Naive thymus-derived CD8-positive, alpha-beta T cell (primary cell): ENCODE data around the gene UMAD1. TPM values are rescaled to one million over a fixed set of nuclear protein-coding genes. Genes with fewer than 3 reads are reported as not detected.
A peak's percentile ranks its signal among the peaks of the same experiment; 100 is the strongest.

Source experiments
- ATAC-seq, 2 donors: fragments of 150-1000 bp; cut with Tn5 transposase in 1 of 2; sonication (Bioruptor Pico), chemical (Tn5 transposase) in 1 of 2; 1 replicate in 1 of 2; 2 replicates in 1 of 2; pipeline ENCODE4 v1.10.0; 2021; ENCODE audit warnings: mild to moderate bottlenecking in 2 of 2, moderate library complexity in 2 of 2
- POLR2A ChIA-PET: fragments of 350-600 bp; sonication (Branson Sonifier 250); formaldehyde crosslinking; loops from one replicate; lab custom pipeline; 2021; ENCODE audit warnings: antibody characterized with exemption; lab: Charles Lee
- DNase-seq, 10 donors: peaks; one replicate each; pipeline versions ENCODE4 v3.0.0 to v3.0.0-alpha.2; 2020 to 2022
- H3K27ac Mint-ChIP-seq, 10 donors: one replicate each; pipeline ENCODE4 v1.8.0; 2020 to 2022; ENCODE audit warnings: mild to moderate bottlenecking in 10 of 10, mixed read lengths in 10 of 10, moderate library complexity in 4 of 10, inconsistent platforms in 1 of 10
- H3K27me3 Mint-ChIP-seq, 5 donors: one replicate each; pipeline ENCODE4 v1.8.0; 2021 to 2022; ENCODE audit warnings: mixed read lengths in 5 of 5
- H3K36me3 Mint-ChIP-seq, 3 donors: one replicate each; pipeline ENCODE4 v1.8.0; 2020 to 2022; ENCODE audit warnings: mixed read lengths in 3 of 3, mild to moderate bottlenecking in 2 of 3, inconsistent platforms in 1 of 3
- H3K4me1 Mint-ChIP-seq, 4 donors: one replicate each; pipeline ENCODE4 v1.8.0; 2021 to 2022; ENCODE audit warnings: mixed read lengths in 4 of 4
- H3K4me3 Mint-ChIP-seq, 10 donors: one replicate each; pipeline ENCODE4 v1.8.0; 2020 to 2022; ENCODE audit warnings: mild to moderate bottlenecking in 10 of 10, mixed read lengths in 10 of 10, moderate library complexity in 6 of 10, inconsistent platforms in 1 of 10
- H3K9me3 Mint-ChIP-seq, 9 donors: one replicate each; pipeline ENCODE4 v1.8.0; 2020 to 2022; ENCODE audit warnings: mixed read lengths in 9 of 9, mild to moderate bottlenecking in 3 of 9, inconsistent platforms in 1 of 9, moderate library complexity in 1 of 9
- polyA plus RNA-seq, 3 donors: library from polyadenylated mRNA; unstranded; fragments of 300-500 nt; fragmentation: Illumina TruSeq; gene quantifications; one replicate each; pipeline ENCODE4 v1.2.3, GENCODE V29; 2021
- total RNA-seq, 8 experiments: library from RNA in 2 of 8; stranded (reverse) in 2 of 8; gene quantifications; one replicate each; pipeline ENCODE4 v1.2.3 and lab custom pipeline; 2021 to 2026

UMAD1 gene
- total and polyA plus RNA-seq, 5 experiments from 2014 or later, result 18.4 to 35.5 (median 25.9) TPM

GRCh38 chr7:7738622-7739021 is 98.1 kb downstream of the UMAD1 start:
- Mint-ChIP-seq H3K27me3 (no peaks in the 10 kb centered on the region), H3K4me3 (no peak overlapping the region), H3K4me1 (peaks cover 8 to 16% (median 12%) of the 10 kb centered on the region in 4 donors), H3K9me3 (no peaks in the 10 kb centered on the region), H3K27ac (peak overlapping the region in 5 of 10 donors; percentile 5 to 58 (median 26)), H3K36me3 (peaks cover 0 to 16% (median 14%) of the 10 kb centered on the region in 3 donors)
- ATAC-seq, result no peak
- no peak for DNase-seq
- POLR2A ChIA-PET, result no interaction called here

- no peak for DNase-seq
- H3K4me1 Mint-ChIP-seq, result peaks cover 8 to 16% (median 12%) of the 10 kb centered on the region in 4 donors
- ATAC-seq, result no peak
- peak overlapping the region in 2 of 10 donors; percentile 2 to 4 for H3K27ac Mint-ChIP-seq
- no peaks in the 10 kb centered on the region for H3K27me3 Mint-ChIP-seq
- no peak overlapping the region for H3K4me3 Mint-ChIP-seq
- H3K36me3 Mint-ChIP-seq, result peaks cover 0 to 17% (median 16%) of the 10 kb centered on the region in 3 donors
- POLR2A ChIA-PET, result no interaction called here
- H3K9me3 Mint-ChIP-seq, result no peaks in the 10 kb centered on the region
These were observed 98.9 kb downstream of the UMAD1 start for GRCh38 chr7:7739204-7740036.

- Mint-ChIP-seq H3K27me3 (no peaks in the 10 kb centered on the region), H3K9me3 (no peaks in the 10 kb centered on the region), H3K4me3 (no peak overlapping the region), H3K36me3 (peaks cover 0 to 17% (median 16%) of the 10 kb centered on the region in 3 donors), H3K4me1 (peaks cover 6 to 17% (median 11%) of the 10 kb centered on the region in 4 donors), H3K27ac (peak overlapping the region in 2 of 10 donors; percentile 2 to 4)
- POLR2A ChIA-PET, result no interaction called here
- DNase-seq, result no peak
- no peak for ATAC-seq
These were observed 99.4 kb downstream of the UMAD1 start for GRCh38 chr7:7740037-7740355.

GRCh38 chr7:7742223-7742622 is 101.7 kb downstream of the UMAD1 start:
- Mint-ChIP-seq H3K27ac (peak overlapping the region in 1 of 10 donors; percentile 1), H3K4me1 (peaks cover 6 to 25% (median 22%) of the 10 kb centered on the region in 4 donors), H3K9me3 (no peaks in the 10 kb centered on the region), H3K36me3 (peaks cover 0 to 11% (median 6%) of the 10 kb centered on the region in 3 donors), H3K4me3 (no peak overlapping the region), H3K27me3 (no peaks in the 10 kb centered on the region)
- POLR2A ChIA-PET, result no interaction called here
- DNase-seq, result no peak
- no peak for ATAC-seq

- H3K9me3 Mint-ChIP-seq, result no peaks in the 10 kb centered on the region
- POLR2A ChIA-PET, result no interaction called here
These were observed 104.7 kb downstream of the UMAD1 start for GRCh38 chr7:7745258-7745657.

GRCh38 chr7:7745966-7746365 is 105.4 kb downstream of the UMAD1 start:
- Mint-ChIP-seq H3K27ac (no peak overlapping the region), H3K27me3 (no peaks in the 10 kb centered on the region), H3K9me3 (no peaks in the 10 kb centered on the region), H3K36me3 (peaks cover 0 to 9% (median 4%) of the 10 kb centered on the region in 3 donors), H3K4me3 (no peak overlapping the region), H3K4me1 (peaks cover 4 to 19% (median 10%) of the 10 kb centered on the region in 4 donors)
- POLR2A ChIA-PET, result no interaction called here
- no peak for DNase-seq
- ATAC-seq, result no peak

More at GRCh38 chr7:7745258-7745657, 104.7 kb downstream of the UMAD1 start:
- ATAC-seq (no peak), DNase-seq (no peak)
- peaks cover 4 to 19% (median 9%) of the 10 kb centered on the region in 4 donors for H3K4me1 Mint-ChIP-seq
- H3K27me3 Mint-ChIP-seq, result no peaks in the 10 kb centered on the region
- H3K4me3 Mint-ChIP-seq, result no peak overlapping the region
- no peak overlapping the region for H3K27ac Mint-ChIP-seq
- H3K36me3 Mint-ChIP-seq, result peaks cover 0 to 9% (median 6%) of the 10 kb centered on the region in 3 donors

GRCh38 chr7:7746458-7746857 is 105.9 kb downstream of the UMAD1 start:
- no peak for DNase-seq
- H3K27me3 Mint-ChIP-seq, result no peaks in the 10 kb centered on the region
- POLR2A ChIA-PET, result no interaction called here
- H3K9me3 Mint-ChIP-seq, result no peaks in the 10 kb centered on the region
- H3K36me3 Mint-ChIP-seq, result peaks cover 0 to 9% (median 4%) of the 10 kb centered on the region in 3 donors
- peaks cover 4 to 19% (median 11%) of the 10 kb centered on the region in 4 donors for H3K4me1 Mint-ChIP-seq
- no peak for ATAC-seq
- no peak overlapping the region for H3K27ac Mint-ChIP-seq
- H3K4me3 Mint-ChIP-seq, result no peak overlapping the region

GRCh38 chr7:7750571-7751242 is 110.2 kb downstream of the UMAD1 start:
- no peak overlapping the region for H3K4me3 Mint-ChIP-seq
- POLR2A ChIA-PET, result no interaction called here

GRCh38 chr7:7751243-7752092 is 110.9 kb downstream of the UMAD1 start:
- ATAC-seq, result no peak
- POLR2A ChIA-PET, result no interaction called here
- peaks cover 0 to 7% (median 0%) of the 10 kb centered on the region in 3 donors for H3K36me3 Mint-ChIP-seq
- no peaks in the 10 kb centered on the region for H3K9me3 Mint-ChIP-seq
- no peak overlapping the region for H3K4me3 Mint-ChIP-seq
- DNase-seq, result no peak
- peaks cover 0 to 5% (median 3%) of the 10 kb centered on the region in 4 donors for H3K4me1 Mint-ChIP-seq
- H3K27me3 Mint-ChIP-seq, result no peaks in the 10 kb centered on the region
- H3K27ac Mint-ChIP-seq, result no peak overlapping the region

More at GRCh38 chr7:7750571-7751242, 110.2 kb downstream of the UMAD1 start:
- Mint-ChIP-seq H3K27me3 (no peaks in the 10 kb centered on the region), H3K27ac (no peak overlapping the region), H3K9me3 (no peaks in the 10 kb centered on the region), H3K36me3 (peaks cover 0 to 7% (median 0%) of the 10 kb centered on the region in 3 donors), H3K4me1 (peaks cover 2 to 11% (median 6%) of the 10 kb centered on the region in 4 donors)
- DNase-seq (no peak), ATAC-seq (no peak)

- no peak overlapping the region for H3K4me3 Mint-ChIP-seq
- no peaks in the 10 kb centered on the region for H3K27me3 Mint-ChIP-seq
- peaks cover 10 to 13% (median 11%) of the 10 kb centered on the region in 4 donors for H3K4me1 Mint-ChIP-seq
- DNase-seq (no peak), ATAC-seq (no peak)
- peak overlapping the region in 1 of 10 donors; percentile 0 for H3K27ac Mint-ChIP-seq
- POLR2A ChIA-PET, result no interaction called here
- H3K9me3 Mint-ChIP-seq, result no peaks in the 10 kb centered on the region
- H3K36me3 Mint-ChIP-seq, result peaks cover 0 to 5% (median 0%) of the 10 kb centered on the region in 3 donors
These were observed 116.0 kb downstream of the UMAD1 start for GRCh38 chr7:7756577-7756976.

- H3K27ac Mint-ChIP-seq, result peak overlapping the region in 1 of 10 donors; percentile 3
- peaks cover 0 to 5% (median 0%) of the 10 kb centered on the region in 3 donors for H3K36me3 Mint-ChIP-seq
- peaks cover 17 to 22% (median 20%) of the 10 kb centered on the region in 4 donors for H3K4me1 Mint-ChIP-seq
- DNase-seq (no peak), ATAC-seq (no peak)
- H3K4me3 Mint-ChIP-seq, result no peak overlapping the region
- POLR2A ChIA-PET, result no interaction called here
- H3K27me3 Mint-ChIP-seq, result no peaks in the 10 kb centered on the region
- no peaks in the 10 kb centered on the region for H3K9me3 Mint-ChIP-seq
These were observed 117.0 kb downstream of the UMAD1 start for GRCh38 chr7:7757576-7757975.

- H3K4me1 Mint-ChIP-seq, result peaks cover 26 to 46% (median 42%) of the 10 kb centered on the region in 4 donors
- peak; percentile 24 to 26 for ATAC-seq
- H3K27ac Mint-ChIP-seq, result peak overlapping the region; percentile 83 to 97 (median 95)
- H3K9me3 Mint-ChIP-seq, result no peaks in the 10 kb centered on the region
- POLR2A ChIA-PET, result interaction anchor here (0.7 kb wide), 1 partner anchor 121 kb away, joined by 3 read pairs; no protein-coding TSS in a partner anchor
- H3K27me3 Mint-ChIP-seq, result no peaks in the 10 kb centered on the region
- DNase-seq, result peak in 3 of 10 donors; percentile 44 to 52 (median 50)
- peak overlapping the region; percentile 78 to 96 (median 90) for H3K4me3 Mint-ChIP-seq
- no peaks in the 10 kb centered on the region for H3K36me3 Mint-ChIP-seq
These were observed 120.9 kb downstream of the UMAD1 start for GRCh38 chr7:7761340-7761973.
